ENCODE results near the gene GATD1.

GATD1 gene

DNA sequence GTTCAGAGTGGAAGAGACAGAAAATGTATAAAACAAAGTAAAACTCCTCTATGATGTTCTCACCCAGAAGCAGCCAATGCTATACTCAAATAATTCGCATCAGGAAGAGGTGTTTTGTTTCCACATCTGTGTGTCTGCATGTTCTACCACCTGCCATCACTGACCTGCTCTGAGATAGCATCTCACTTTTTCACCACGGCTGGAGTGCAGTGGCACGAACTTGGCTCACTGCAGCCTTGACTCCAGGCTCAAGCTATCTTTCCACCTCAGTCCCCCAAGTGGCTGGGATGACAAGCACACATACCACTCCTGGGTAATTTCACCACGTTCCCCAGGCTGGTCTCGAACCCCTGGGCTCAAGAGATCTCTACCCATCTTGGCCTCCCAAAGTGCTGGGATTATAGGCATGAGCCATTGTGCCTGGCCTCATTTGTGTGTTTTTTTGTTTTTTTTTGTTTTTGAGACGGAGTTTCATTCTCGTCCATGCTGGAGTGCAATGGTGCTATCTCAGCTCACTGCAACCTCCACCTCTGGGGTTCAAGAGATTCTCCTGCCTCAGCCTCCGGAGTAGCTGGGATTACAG, 15.7 kb downstream of the GATD1 start:
- Histone ChIP-seq H3K4me2 (no peak overlapping the region), H3K9ac (0 out of 22 replicates have a peak overlapping the region, but pooled peaks of 1 of the 11 experiments have one; percentile 3), H3K36me3 (peaks cover 95 to 98% (median 97%) of the 10 kb centered on the region in 11 experiments), H3K27ac (no peak overlapping the region), H3K4me3 (no peak overlapping the region), H3K4me1 (peaks cover 0 to 33% (median 8%) of the 10 kb centered on the region in 10 experiments; a peak in 12 of 20 replicates), H3K9me3 (replicated peaks in 1 of 11) (no peaks in the 10 kb centered on the region), H4K20me1 (peaks cover 51 to 99% (median 97%) of the 10 kb centered on the region in 11 experiments), H3K27me3 (no peaks in the 10 kb centered on the region)
- no peak for TF ChIP-seq Cebpa-rat (IDR thresholded peaks at IDR 0.05)

DNA sequence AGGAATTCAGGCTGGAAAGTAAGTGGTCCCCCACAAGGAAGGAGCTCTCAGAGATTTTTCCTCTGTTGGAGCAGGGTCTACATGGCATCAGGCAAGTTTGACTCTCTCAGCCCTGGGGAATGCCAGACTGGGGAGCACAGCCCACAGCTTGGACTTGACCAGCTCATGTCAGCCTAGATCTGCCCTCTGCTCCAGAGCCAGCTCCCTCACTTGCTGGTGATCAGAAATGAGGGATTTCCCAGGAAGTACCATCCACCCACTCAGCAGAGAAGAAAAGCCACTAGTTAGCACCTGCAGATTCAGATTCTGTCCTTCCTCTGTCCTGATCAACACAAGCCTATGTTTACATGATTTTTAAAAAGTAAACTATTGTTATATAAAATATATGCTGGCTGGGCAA, 17.1 kb downstream of the GATD1 start:
- peaks cover 95 to 98% (median 97%) of the 10 kb centered on the region in 11 experiments for H3K36me3 ChIP-seq
- no peak overlapping the region for H3K4me3 ChIP-seq
- H4K20me1 ChIP-seq: peaks cover 55 to 99% (median 97%) of the 10 kb centered on the region in 11 experiments
- TF ChIP-seq Cebpa-rat (IDR thresholded peaks at IDR 0.05): no peak
- peaks cover 0 to 19% (median 2%) of the 10 kb centered on the region in 10 experiments; a peak in 9 of 20 replicates for H3K4me1 ChIP-seq
- H3K9ac ChIP-seq: peak overlapping the region in 4 of 11 experiments; percentile 8 to 55 (median 36); a peak in 2 of 22 replicates
- no peaks in the 10 kb centered on the region for H3K27me3 ChIP-seq
- H3K27ac ChIP-seq: no peak overlapping the region
- H3K4me2 ChIP-seq: 0 out of 22 replicates have a peak overlapping the region, but pooled peaks of 1 of the 11 experiments have one; percentile 14
- no peaks in the 10 kb centered on the region for H3K9me3 ChIP-seq (replicated peaks in 1 of 11)

DNA sequence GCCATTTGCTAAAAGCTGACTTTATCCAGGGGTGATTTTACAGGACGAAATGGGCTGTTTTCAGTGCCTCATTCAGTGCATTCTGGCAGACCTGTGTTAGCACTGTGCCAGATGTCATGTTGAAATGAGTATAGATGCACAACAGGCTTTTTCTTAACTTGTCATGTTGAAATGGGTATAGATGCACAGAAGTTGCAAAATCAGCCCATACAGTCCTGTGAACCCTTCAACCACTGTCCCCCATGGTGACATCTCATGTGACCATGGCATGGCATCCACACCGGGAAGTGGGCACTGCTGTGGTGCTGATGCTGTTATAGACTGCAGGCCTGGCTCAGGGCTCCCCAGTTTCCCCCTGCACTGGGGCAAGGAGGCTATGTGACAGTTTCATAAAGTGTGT, 27.6 kb downstream of the GATD1 start:
- peak overlapping the region; percentile 88 to 99 (median 96) for H3K4me2 ChIP-seq
- peak overlapping the region; percentile 93 to 99 (median 98); a peak in 20 of 22 replicates for H3K9ac ChIP-seq
- no peaks in the 10 kb centered on the region for H3K27me3 ChIP-seq
- no peaks in the 10 kb centered on the region for H3K9me3 ChIP-seq (replicated peaks in 1 of 11)
- peaks cover 15 to 53% (median 47%) of the 10 kb centered on the region in 11 experiments for H3K36me3 ChIP-seq
- H4K20me1 ChIP-seq: peaks cover 54 to 73% (median 60%) of the 10 kb centered on the region in 11 experiments
- peaks cover 30 to 58% (median 39%) of the 10 kb centered on the region in 10 experiments for H3K4me1 ChIP-seq
- no peak for TF ChIP-seq Cebpa-rat (IDR thresholded peaks at IDR 0.05)
- H3K4me3 ChIP-seq: peak overlapping the region in 8 of 10 experiments; percentile 88 to 99 (median 93); a peak in 15 of 20 replicates
- peak overlapping the region in 10 of 11 experiments; percentile 86 to 99 (median 98); a peak in 19 of 22 replicates for H3K27ac ChIP-seq

DNA sequence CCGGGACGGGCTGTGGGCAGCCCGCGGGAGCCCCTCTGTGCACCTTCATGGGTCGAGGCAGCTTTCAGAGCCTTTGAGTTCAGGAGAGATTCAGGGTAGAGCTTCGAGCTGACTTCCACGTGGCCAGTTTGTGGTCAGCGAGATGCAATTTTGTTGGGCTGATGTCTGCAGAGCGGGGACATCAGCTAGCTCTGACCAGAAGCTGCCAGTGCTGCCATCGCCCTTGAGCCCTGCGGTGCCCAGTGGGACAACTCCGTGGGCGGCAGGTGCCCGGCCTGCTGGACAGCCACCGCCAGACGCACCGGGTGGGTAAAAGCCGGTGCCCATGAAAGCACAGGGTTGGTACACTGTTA, 29.3 kb downstream of the GATD1 start:
- Histone ChIP-seq H3K4me3 (peak overlapping the region; percentile 88 to 100 (median 94)), H3K36me3 (peaks cover 15 to 36% (median 30%) of the 10 kb centered on the region in 11 experiments), H3K9ac (peak overlapping the region; percentile 93 to 99 (median 98)), H3K9me3 (replicated peaks in 1 of 11) (no peaks in the 10 kb centered on the region), H3K27ac (peak overlapping the region; percentile 86 to 99 (median 97)), H3K27me3 (no peaks in the 10 kb centered on the region), H3K4me2 (peak overlapping the region; percentile 88 to 99 (median 96)), H4K20me1 (peaks cover 38 to 55% (median 43%) of the 10 kb centered on the region in 11 experiments), H3K4me1 (peaks cover 30 to 51% (median 39%) of the 10 kb centered on the region in 10 experiments)
- no peak for TF ChIP-seq Cebpa-rat (IDR thresholded peaks at IDR 0.05)

DNA sequence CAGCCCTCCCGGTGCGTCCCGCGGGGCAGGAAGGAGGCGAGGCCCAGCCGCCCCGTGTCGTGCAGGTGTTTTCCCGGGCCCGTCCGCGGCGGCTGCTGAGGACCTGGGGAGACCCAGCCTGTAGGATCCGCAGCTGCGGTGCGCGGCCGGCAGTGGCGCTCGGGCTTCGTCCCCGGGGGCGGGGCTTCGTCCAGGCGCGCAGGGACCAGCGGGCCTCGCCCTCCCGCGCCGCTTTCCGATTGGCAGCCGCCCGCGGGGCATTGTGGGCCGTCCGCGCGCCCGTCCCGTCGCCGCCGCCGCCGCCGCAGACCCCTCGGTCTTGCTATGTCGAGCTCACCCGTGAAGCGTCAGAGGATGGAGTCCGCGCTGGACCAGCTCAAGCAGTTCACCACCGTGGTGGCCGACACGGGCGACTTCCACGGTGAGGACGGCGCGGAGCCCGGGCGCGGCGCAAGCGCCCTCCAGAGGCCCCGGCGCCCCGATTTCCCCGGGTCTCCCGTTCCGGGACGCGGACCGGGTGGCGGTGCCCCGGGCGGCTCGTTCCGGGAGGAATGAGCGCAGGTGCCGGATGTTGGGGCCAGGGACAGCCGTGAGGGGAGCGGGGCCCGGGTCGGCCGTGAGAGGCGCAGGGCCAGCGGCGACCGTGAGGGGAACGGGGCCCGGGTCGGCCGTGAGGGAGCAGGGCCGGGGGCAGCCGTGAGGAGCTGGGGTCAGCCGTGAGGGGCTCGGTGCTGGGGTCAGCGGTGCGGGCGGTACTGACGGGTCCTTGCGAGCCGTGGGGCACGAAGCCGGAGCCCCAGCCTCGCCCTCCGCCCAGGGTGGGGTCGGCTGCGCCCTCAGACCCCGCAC, 29.9 kb downstream of the GATD1 start, which contains the start of gene TALDO1:
Gene TALDO1, plus strand, starts transcription at position 307 of the 849 bp plus-strand sequence. Its CDS starts 18 bp downstream, at position 325.
- no peaks in the 10 kb centered on the region for H3K27me3 ChIP-seq

DNA sequence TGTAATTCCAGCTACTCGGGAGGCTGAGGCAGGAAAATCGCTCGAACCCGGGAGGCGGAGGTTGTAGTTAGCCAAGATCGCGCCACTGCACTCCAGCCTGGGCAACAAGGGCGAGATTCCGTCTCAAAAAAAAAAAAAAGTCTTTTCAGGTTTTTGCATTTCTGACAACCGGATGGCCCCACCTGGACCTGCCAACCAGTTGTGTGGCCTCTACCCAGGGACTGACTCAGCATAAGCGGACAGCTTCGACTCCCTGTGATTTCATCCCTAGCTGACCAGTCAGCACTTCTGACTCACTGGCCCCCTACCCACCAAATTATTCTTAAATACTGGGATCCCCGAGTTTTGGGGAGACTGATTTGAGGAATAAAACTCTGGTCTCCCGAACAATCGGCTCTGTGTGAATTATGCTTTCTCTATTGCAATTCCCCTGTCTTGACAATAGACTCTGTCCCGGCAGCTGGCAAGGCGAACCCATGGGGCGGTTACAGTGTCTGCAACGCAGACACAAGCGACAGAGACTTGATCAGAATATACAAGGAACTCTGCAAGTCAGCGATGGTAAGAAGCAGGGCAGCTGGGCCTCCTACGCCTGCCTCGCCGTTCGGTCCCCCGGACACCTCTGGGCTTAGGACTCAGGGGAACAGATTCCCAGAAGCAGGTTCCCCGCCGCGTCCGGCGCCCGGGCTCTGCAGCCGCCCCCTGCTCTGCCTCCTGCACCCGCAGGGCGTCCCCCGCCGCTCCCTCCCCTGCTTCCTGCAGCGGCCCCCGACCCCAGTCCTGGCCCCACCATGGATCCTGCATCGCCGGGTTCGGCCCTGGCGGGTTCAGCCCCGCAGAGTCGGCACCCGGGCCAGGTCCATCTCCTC, 30.8 kb downstream of the GATD1 start:
- Histone ChIP-seq H3K4me2 (peak overlapping the region; percentile 86 to 99 (median 95)), H3K36me3 (peaks cover 0 to 22% (median 17%) of the 10 kb centered on the region in 11 experiments; a peak in 16 of 22 replicates), H3K4me3 (peak overlapping the region; percentile 88 to 100 (median 94)), H3K27ac (peak overlapping the region in 9 of 11 experiments; percentile 92 to 99 (median 98); a peak in 18 of 22 replicates), H4K20me1 (peaks cover 23 to 41% (median 28%) of the 10 kb centered on the region in 11 experiments), H3K4me1 (peaks cover 33 to 48% (median 39%) of the 10 kb centered on the region in 10 experiments), H3K9ac (peak overlapping the region; percentile 93 to 99 (median 98)), H3K27me3 (no peaks in the 10 kb centered on the region), H3K9me3 (replicated peaks in 1 of 11) (no peaks in the 10 kb centered on the region)
- no peak for TF ChIP-seq Cebpa-rat (IDR thresholded peaks at IDR 0.05)

More for the DNA sequence above, 29.9 kb downstream of the GATD1 start, which contains the start of gene TALDO1:
- H3K4me2 ChIP-seq: peak within 1 kb of the TSS; percentile 88 to 99 (median 96)
- H3K27ac ChIP-seq: peak within 1 kb of the TSS; percentile 86 to 99 (median 97)
- H4K20me1 ChIP-seq: peaks cover 32 to 49% (median 37%) of the 10 kb centered on the region in 11 experiments
- H3K4me1 ChIP-seq: peaks cover 33 to 48% (median 39%) of the 10 kb centered on the region in 10 experiments
- no peak for TF ChIP-seq Cebpa-rat (IDR thresholded peaks at IDR 0.05)
- peak within 1 kb of the TSS; percentile 93 to 99 (median 98) for H3K9ac ChIP-seq
- no peaks in the 10 kb centered on the region for H3K9me3 ChIP-seq (replicated peaks in 1 of 11)
- peak within 1 kb of the TSS; percentile 88 to 100 (median 94) for H3K4me3 ChIP-seq
- peaks cover 8 to 30% (median 24%) of the 10 kb centered on the region in 11 experiments for H3K36me3 ChIP-seq

DNA sequence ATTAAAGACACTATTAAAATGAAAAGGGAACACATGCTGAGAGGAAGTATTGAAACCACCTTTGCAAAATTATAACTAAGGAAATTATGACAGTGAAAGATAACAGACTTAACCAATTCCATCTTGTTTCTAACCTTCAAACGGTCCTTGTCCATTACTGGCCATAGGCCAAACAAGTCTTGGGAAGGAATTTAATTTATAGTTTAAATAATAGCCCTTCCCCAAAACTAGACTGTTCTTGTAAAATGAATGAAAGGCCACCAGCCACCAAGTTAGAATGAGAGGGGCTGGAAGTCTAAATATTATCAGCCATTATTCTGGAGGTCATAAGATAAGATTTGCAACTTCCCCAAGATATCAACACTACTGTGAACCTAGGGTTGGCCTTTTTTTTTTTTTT, 31.9 kb downstream of the GATD1 start:
- no peaks in the 10 kb centered on the region for H3K27me3 ChIP-seq
- H3K36me3 ChIP-seq: peaks cover 0 to 11% (median 6%) of the 10 kb centered on the region in 11 experiments; a peak in 11 of 22 replicates
- H3K4me2 ChIP-seq: peak overlapping the region in 6 of 11 experiments; percentile 11 to 99 (median 93); a peak in 4 of 22 replicates
- peaks cover 12 to 30% (median 17%) of the 10 kb centered on the region in 11 experiments for H4K20me1 ChIP-seq
- peaks cover 27 to 38% (median 32%) of the 10 kb centered on the region in 10 experiments for H3K4me1 ChIP-seq
- H3K4me3 ChIP-seq: no peak overlapping the region
- TF ChIP-seq Cebpa-rat (IDR thresholded peaks at IDR 0.05): no peak
- no peak overlapping the region for H3K27ac ChIP-seq
- H3K9me3 ChIP-seq (replicated peaks in 1 of 11): no peaks in the 10 kb centered on the region
- no peak overlapping the region for H3K9ac ChIP-seq

All from BLaER1 treated with 17β-estradiol and CSF1 and Interleukin-3, amounts not matched to agents 10 nM and 100 nM (cell line).